ENCODE data around the gene SNED1. TPM values are rescaled to one million over a fixed set of nuclear protein-coding genes. Genes with fewer than 3 reads are reported as not detected.
A peak's percentile ranks its signal among the peaks of the same experiment; 100 is the strongest.

SNED1 gene
- total and polyA plus RNA-seq, 7 donors, result 0.69 to 37.1 (median 8.3) TPM

DNA sequence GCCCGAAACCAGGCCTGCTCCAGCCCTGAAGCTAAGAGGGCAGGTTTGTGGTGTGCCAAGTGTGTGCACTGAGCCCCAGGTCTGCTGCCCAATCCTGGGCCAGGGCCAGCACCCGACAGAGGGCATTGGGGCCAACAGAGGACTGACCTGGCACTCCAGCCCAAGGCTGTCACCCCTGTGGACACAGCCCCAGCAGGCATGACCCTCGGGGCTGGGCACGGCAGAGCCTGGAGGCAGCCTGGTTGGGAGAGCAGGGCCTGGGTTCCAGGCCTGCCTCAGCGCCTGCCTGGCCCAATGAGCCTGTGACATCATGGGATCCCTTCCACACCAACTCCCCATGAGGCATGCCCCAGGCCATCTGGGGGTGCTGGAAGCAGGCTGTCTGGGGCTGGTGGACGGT is 10.8 kb upstream of the SNED1 start:
- peaks cover 0 to 4% (median 2%) of the 10 kb centered on the region in 4 donors for H3K9me3 ChIP-seq
- DNase-seq, result peak; percentile 57
- no peaks in the 10 kb centered on the region for H3K36me3 ChIP-seq
- no peak overlapping the region for H3K27ac ChIP-seq
- 74 to 83% methylated on average over 6 of the region's 6 CpGs for WGBS, 2 donors
- H3K27me3 ChIP-seq, result peaks cover 0 to 32% (median 17%) of the 10 kb centered on the region in 3 donors
- TF ChIP-seq POLR2AphosphoS5 (IDR thresholded peaks at IDR 0.05), result no peak
- no peak for TF ChIP-seq EP300 (IDR thresholded peaks at IDR 0.05)
- no peak for TF ChIP-seq POLR2A (IDR thresholded peaks at IDR 0.05)
- TF ChIP-seq, protein P1, sequence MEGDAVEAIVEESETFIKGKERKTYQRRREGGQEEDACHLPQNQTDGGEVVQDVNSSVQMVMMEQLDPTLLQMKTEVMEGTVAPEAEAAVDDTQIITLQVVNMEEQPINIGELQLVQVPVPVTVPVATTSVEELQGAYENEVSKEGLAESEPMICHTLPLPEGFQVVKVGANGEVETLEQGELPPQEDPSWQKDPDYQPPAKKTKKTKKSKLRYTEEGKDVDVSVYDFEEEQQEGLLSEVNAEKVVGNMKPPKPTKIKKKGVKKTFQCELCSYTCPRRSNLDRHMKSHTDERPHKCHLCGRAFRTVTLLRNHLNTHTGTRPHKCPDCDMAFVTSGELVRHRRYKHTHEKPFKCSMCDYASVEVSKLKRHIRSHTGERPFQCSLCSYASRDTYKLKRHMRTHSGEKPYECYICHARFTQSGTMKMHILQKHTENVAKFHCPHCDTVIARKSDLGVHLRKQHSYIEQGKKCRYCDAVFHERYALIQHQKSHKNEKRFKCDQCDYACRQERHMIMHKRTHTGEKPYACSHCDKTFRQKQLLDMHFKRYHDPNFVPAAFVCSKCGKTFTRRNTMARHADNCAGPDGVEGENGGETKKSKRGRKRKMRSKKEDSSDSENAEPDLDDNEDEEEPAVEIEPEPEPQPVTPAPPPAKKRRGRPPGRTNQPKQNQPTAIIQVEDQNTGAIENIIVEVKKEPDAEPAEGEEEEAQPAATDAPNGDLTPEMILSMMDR (IDR thresholded peaks at IDR 0.05), result no peak
- H3K4me3 ChIP-seq, result no peak overlapping the region
- peaks cover 0 to 17% (median 11%) of the 10 kb centered on the region in 4 donors for H3K4me1 ChIP-seq
- intact Hi-C loops (cut with DNase I), result no loop called here

DNA sequence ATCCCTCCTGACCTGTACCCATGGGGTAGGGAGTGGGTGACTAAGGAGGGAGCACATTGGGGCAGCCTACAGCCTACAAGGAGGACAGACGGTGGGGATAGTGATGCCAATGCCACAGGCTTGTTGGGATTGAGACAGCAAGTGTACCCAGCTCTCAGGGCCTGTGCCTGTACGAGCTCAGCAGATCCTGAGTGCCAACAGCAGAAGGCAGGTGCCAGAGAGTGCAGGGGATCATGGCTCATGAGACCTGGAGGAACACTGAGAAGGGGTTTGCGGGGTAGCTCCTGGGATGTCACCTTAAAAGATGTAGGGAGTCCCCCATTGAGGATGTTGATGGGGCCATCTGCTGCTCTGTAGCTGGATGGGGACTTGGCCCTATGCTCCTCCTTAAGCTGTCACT is 10.3 kb upstream of the SNED1 start:
- H3K4me1 ChIP-seq, result peaks cover 0 to 17% (median 11%) of the 10 kb centered on the region in 4 donors
- peak; percentile 57 for DNase-seq
- H3K27me3 ChIP-seq, result peaks cover 0 to 26% (median 17%) of the 10 kb centered on the region in 3 donors
- peaks cover 0 to 4% (median 2%) of the 10 kb centered on the region in 4 donors for H3K9me3 ChIP-seq
- no peak overlapping the region for H3K27ac ChIP-seq
- no peak overlapping the region for H3K4me3 ChIP-seq
- H3K36me3 ChIP-seq, result no peaks in the 10 kb centered on the region
- intact Hi-C loops (cut with DNase I), result no loop called here
- WGBS, 2 donors, result 82 to 95% methylated on average over 3 of the region's 3 CpGs
- TF ChIP-seq POLR2AphosphoS5 (IDR thresholded peaks at IDR 0.05) (no peak), EP300 (IDR thresholded peaks at IDR 0.05) (no peak), POLR2A (IDR thresholded peaks at IDR 0.05) (no peak)
- TF ChIP-seq, protein P1 (IDR thresholded peaks at IDR 0.05), result no peak

DNA sequence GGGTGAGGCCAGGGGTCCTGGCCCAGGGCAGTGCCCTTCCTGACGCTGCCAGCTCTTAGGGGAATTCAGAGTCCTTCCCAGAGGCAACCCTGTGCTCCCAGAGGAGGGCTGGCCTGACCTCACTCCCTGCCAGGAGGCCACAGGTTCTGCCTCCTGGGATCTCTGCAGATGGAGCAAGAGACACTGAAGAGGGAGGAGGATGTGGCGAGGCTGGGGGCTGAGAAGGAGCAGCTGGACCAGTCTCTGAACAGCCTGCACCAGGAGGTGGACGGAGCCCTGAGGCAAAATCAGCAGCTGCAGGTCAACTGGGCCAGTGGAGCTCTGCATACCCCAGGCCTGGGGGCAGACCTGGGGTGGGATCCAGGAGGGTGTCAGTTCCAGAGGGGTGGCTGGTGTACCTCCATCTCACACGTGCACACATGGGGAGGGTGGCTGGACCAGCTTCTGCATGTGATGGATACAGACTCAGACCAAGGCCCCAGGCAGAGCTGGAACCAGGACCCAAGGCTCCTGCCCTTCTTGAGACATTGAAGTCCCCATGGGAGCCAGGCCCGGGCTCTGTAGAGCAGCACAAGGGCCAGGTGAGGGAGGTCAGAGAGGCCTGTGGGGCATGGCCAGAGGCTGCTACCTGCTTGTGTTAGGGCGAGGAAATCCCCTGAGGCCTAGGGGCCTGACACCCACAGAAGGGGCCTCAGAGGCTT is 9.7 kb upstream of the SNED1 start:
- peak; percentile 54 for DNase-seq
- TF ChIP-seq POLR2A (IDR thresholded peaks at IDR 0.05) (no peak), POLR2AphosphoS5 (IDR thresholded peaks at IDR 0.05) (no peak), EP300 (IDR thresholded peaks at IDR 0.05) (no peak)
- TF ChIP-seq, protein P1 (IDR thresholded peaks at IDR 0.05), result no peak
- no peaks in the 10 kb centered on the region for H3K36me3 ChIP-seq
- intact Hi-C loops (cut with DNase I), result no loop called here
- H3K4me1 ChIP-seq, result peaks cover 0 to 17% (median 11%) of the 10 kb centered on the region in 4 donors
- H3K27me3 ChIP-seq, result peaks cover 0 to 20% (median 12%) of the 10 kb centered on the region in 3 donors
- no peak overlapping the region for H3K27ac ChIP-seq
- H3K9me3 ChIP-seq, result peaks cover 0 to 4% (median 2%) of the 10 kb centered on the region in 4 donors
- no peak overlapping the region for H3K4me3 ChIP-seq
- WGBS, 2 donors, result 92 to 95% methylated on average over 6 of the region's 6 CpGs

DNA sequence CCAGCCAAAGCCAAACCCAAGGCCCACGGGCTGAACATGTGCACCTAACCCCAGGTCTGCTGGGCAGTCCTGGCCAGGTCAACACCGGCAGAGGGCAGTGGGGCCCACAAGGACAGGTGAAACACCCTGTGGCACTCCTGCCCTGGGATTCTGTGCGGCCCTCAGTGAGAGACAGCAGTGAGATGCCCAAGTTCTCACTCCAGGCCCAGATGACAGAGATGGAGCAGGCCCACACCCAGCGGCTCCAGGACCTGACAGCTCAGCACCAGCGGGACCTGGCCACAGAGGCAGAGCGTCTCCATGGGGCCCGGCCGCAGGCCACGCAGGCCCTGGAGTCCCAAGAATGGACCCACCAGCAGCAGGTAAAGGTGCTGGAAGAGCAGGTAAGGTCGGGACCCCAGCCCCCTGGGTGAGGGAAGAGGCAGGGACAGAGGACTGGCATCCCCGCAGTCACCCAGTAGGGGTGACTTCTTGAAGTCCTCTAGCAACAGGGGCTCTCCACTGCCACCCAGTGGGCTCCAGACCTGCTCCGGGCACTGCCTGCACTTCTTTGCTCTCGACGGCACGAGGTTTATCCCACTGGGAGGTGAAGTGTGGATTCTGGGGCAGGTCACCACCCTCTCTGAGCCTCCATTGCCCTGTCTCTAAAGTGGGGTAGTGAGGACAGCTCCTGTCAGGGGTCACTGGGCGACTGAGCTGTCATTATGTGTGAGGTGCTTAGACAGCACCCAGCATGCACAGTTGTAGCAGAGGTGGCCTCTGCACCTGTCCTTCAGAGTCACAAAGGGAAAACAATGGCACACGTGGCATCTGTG is 8.8 kb upstream of the SNED1 start:
- peak; percentile 62 for DNase-seq
- WGBS, 2 donors, result 72 to 86% methylated on average over 17 of the region's 17 CpGs
- TF ChIP-seq POLR2AphosphoS5 (IDR thresholded peaks at IDR 0.05) (no peak), EP300 (IDR thresholded peaks at IDR 0.05) (no peak), POLR2A (IDR thresholded peaks at IDR 0.05) (no peak)
- TF ChIP-seq, protein P1 (IDR thresholded peaks at IDR 0.05), result no peak
- intact Hi-C loops (cut with DNase I), result no loop called here
- Histone ChIP-seq H3K4me1 (peaks cover 0 to 17% (median 11%) of the 10 kb centered on the region in 4 donors), H3K4me3 (no peak overlapping the region), H3K27me3 (peaks cover 0 to 14% (median 8%) of the 10 kb centered on the region in 3 donors), H3K27ac (no peak overlapping the region), H3K9me3 (peaks cover 0 to 4% (median 2%) of the 10 kb centered on the region in 4 donors), H3K36me3 (no peaks in the 10 kb centered on the region)

All from sigmoid colon (tissue), 7 donors.